NCI-H187 (cell line): ENCODE results near the gene UBALD2.

Source experiments
- DNase-seq, 2 experiments: peaks; one replicate each; lab custom pipeline; 2025; lab: John Stamatoyannopoulos, UW

UBALD2 gene

GRCh38 chr17:76318586-76318985, 53.4 kb downstream of the UBALD2 start:
- no peak for DNase-seq
